Heart left ventricle (tissue), 16 donors: ENCODE data around the gene KCNN3. TPM values are rescaled to one million over a fixed set of nuclear protein-coding genes. Genes with fewer than 3 reads are reported as not detected.

Source experiments
- ATAC-seq, 4 donors: fragments of 200-7000 bp; cut with Tn5 transposase; one replicate each; pipeline ENCODE4 v1.9.1; 2020 to 2022; ENCODE audit warnings: moderate library complexity in 4 of 4, mild to moderate bottlenecking in 3 of 4, moderate number of reproducible peaks in 1 of 4
- DNase-seq, 5 donors: peaks; one replicate each; pipeline ENCODE4 v3.0.0-alpha.2; 2020
- H3K27ac ChIP-seq, 12 donors: fragments of 200-600 bp; sonication (generic) in 4 of 12; one replicate each; pipeline versions ENCODE4 v1.5.0 to v1.8.0; 2016 to 2022; ENCODE audit warnings: mild to moderate bottlenecking in 2 of 12
- H3K27me3 ChIP-seq, 9 donors: fragments of 200-600 bp; sonication (generic) in 2 of 9; one replicate each; pipeline versions ENCODE4 v1.5.1 to v1.8.0; 2016 to 2022; ENCODE audit warnings: mild to moderate bottlenecking in 3 of 9
- H3K36me3 ChIP-seq, 9 donors: fragments of 200-600 bp; sonication (generic) in 2 of 9; one replicate each; pipeline versions ENCODE4 v1.5.0 to v1.8.0; 2018 to 2022; ENCODE audit warnings: mild to moderate bottlenecking in 2 of 9
- H3K4me1 ChIP-seq, 12 donors: fragments of 200-600 bp; sonication (generic) in 4 of 12; one replicate each; pipeline versions ENCODE4 v1.5.0 to v1.8.0; 2016 to 2022; ENCODE audit warnings: mild to moderate bottlenecking in 3 of 12
- H3K4me3 ChIP-seq, 12 donors: fragments of 200-600 bp; sonication (generic) in 4 of 12; one replicate each; pipeline versions ENCODE4 v1.5.0 to v1.8.0; 2017 to 2022; ENCODE audit warnings: mild to moderate bottlenecking in 9 of 12, moderate library complexity in 4 of 12
- H3K9me3 ChIP-seq, 12 donors: fragments of 200-600 bp; sonication (generic) in 4 of 12; one replicate each; pipeline versions ENCODE4 v1.5.0 to v1.8.0; 2016 to 2022; ENCODE audit warnings: mild to moderate bottlenecking in 1 of 12
- POLR2A ChIP-seq, 2 donors: fragments of 450-650 bp; IDR thresholded peaks; one replicate each; pipeline ENCODE4 v1.6.1; 2017; ENCODE audit warnings: antibody characterized with exemption in 2 of 2, mild to moderate bottlenecking in 2 of 2, moderate library complexity in 2 of 2
- WGBS, 4 donors: extraction: QIAGEN DNeasy Blood & Tissue Kit in 2 of 4; methylation state at CpG; one replicate each; pipeline versions ENCODE4 v1.1.5 to v1.1.7; 2013 to 2018; 5-methylcytosine and 5-hydroxymethylcytosine counted together
- intact Hi-C, 10 donors: fragments of 100-400 bp; cut with DNase I; formaldehyde crosslinking; loops; one replicate each; pipeline versions ENCODE4 v1.11.1 to v1.14.2; 2022
- polyA plus RNA-seq, 2 donors: library from polyadenylated mRNA; stranded (reverse); fragments of 200-250 nt; gene quantifications; one replicate each; pipeline ENCODE4 v1.2.3, GENCODE V29; 2013
- total RNA-seq, 9 donors: library from RNA; depleted of rRNA in 2 of 9; stranded (reverse); fragments of >200 nt in 2 of 9; fragmentation: NEBNext Ultra II Directional in 3 of 9; extraction: Animal tissue kit (Norgen Biotek cat#: 25700) in 3 of 9; gene quantifications; one replicate each; pipeline versions ENCODE4 v1.1.0 to v1.2.4, GENCODE V29; 2016 to 2023
- TF ChIP-seq, protein P1 (sequence below), 12 donors: fragments of 200-600 bp; sonication (generic) in 4 of 12; IDR thresholded peaks; one replicate each; pipeline versions ENCODE4 v1.5.0 to v1.8.0; 2018 to 2022; ENCODE audit warnings: antibody characterized with exemption in 12 of 12, mild to moderate bottlenecking in 5 of 12
- donor health status: ischemic (EF 13 %, LVEDD 7.1; RV severe dilation, severe dysfunction).
- donor health status: healthy with polysubstance abuse.
- donor health status: DM: no; HTN: yes; CAD: no.
- donor health status: DM: no; HTN: no; CAD: no.
- donor health status: ischemic (EF 25% LVEDD 6.9; RV normal size, moderate dysfunction).
- donor health status: ischemic (EF 25% LVEDD 5.7; RV mildly dilated, moderate dysfunction).
- donor health status: healthy.
- donor health status: DM: yes; HTN: yes; CAD: no.
- donor health status: ischemic (EF 35%, LVEDD 5.7; RV mildly dilated, moderate dysfunction).
- donor health status: nonischemic (EF 11% LVEDD 7.7; RV severe dilation, severe dysfunction).
- donor health status: DM: yes; HTN: yes; CAD: no.
- donor health status: PGD.
- donor health status: ischemic (EF 29% LVEDD 5.4; RV normal size, mild dysfunction).
- donor health status: nonischemic (EF 23%, LVEDD 6.1; RV moderate dilation, normal function).

The KCNN3 gene
- total and polyA plus RNA-seq, 11 donors = 0.42 to 4.6 (median 2.2) TPM

DNA sequence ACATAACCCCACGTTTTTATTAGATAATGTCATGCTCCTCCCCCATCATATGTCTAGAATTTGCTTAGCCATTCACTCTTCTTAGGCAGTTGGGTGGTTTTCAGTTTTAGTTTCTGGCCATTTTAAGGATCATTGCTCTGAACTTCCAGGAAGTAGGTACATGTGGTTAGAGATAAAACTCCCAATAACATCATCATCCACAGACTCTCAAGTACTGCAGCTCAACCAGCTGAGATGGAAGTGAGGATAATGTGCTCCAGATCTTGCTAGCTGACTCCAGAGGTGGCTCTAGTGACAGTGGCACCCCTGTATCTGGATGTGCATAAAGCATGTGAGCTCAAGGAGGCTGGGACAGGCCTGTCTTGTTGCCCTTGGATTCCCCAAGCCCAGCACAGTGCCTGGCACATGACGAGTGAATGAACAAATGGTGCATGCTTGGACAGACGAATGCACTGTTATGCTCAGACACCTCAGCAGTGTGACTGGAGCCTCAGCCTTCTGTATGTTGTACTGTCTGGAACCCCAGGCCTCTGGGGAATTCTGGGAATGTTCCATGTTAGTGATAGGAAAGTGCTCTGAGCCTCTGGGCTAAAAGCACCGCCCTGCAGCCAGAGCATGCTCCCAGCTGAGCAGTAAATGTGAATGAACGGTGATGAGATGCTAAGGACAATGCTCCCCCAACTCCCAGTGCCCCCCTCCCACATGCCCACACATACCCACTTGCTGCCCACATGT is 16.4 kb upstream of the KCNN3 start:
- Histone ChIP-seq H3K9me3 (no peaks in the 10 kb centered on the region), H3K4me3 (no peak overlapping the region), H3K4me1 (peaks cover 0 to 16% (median 5%) of the 10 kb centered on the region in 12 donors), H3K27me3 (no peaks in the 10 kb centered on the region), H3K27ac (no peak overlapping the region), H3K36me3 (no peaks in the 10 kb centered on the region)
- DNase-seq = no peak
- TF ChIP-seq POLR2A (IDR thresholded peaks at IDR 0.05) = no peak
- TF ChIP-seq, protein P1, sequence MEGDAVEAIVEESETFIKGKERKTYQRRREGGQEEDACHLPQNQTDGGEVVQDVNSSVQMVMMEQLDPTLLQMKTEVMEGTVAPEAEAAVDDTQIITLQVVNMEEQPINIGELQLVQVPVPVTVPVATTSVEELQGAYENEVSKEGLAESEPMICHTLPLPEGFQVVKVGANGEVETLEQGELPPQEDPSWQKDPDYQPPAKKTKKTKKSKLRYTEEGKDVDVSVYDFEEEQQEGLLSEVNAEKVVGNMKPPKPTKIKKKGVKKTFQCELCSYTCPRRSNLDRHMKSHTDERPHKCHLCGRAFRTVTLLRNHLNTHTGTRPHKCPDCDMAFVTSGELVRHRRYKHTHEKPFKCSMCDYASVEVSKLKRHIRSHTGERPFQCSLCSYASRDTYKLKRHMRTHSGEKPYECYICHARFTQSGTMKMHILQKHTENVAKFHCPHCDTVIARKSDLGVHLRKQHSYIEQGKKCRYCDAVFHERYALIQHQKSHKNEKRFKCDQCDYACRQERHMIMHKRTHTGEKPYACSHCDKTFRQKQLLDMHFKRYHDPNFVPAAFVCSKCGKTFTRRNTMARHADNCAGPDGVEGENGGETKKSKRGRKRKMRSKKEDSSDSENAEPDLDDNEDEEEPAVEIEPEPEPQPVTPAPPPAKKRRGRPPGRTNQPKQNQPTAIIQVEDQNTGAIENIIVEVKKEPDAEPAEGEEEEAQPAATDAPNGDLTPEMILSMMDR (IDR thresholded peaks at IDR 0.05) = no peak
- ATAC-seq = no peak
- WGBS, 4 donors = 53 to 63% (median 57%) methylated on average over 4 to 5 of the region's 5 CpGs
- intact Hi-C loops = loop anchor here in 1 of 10 donors (10.0 kb wide), 1 partner anchor 48 kb away; the partner anchor contains the start of gene PMVK

DNA sequence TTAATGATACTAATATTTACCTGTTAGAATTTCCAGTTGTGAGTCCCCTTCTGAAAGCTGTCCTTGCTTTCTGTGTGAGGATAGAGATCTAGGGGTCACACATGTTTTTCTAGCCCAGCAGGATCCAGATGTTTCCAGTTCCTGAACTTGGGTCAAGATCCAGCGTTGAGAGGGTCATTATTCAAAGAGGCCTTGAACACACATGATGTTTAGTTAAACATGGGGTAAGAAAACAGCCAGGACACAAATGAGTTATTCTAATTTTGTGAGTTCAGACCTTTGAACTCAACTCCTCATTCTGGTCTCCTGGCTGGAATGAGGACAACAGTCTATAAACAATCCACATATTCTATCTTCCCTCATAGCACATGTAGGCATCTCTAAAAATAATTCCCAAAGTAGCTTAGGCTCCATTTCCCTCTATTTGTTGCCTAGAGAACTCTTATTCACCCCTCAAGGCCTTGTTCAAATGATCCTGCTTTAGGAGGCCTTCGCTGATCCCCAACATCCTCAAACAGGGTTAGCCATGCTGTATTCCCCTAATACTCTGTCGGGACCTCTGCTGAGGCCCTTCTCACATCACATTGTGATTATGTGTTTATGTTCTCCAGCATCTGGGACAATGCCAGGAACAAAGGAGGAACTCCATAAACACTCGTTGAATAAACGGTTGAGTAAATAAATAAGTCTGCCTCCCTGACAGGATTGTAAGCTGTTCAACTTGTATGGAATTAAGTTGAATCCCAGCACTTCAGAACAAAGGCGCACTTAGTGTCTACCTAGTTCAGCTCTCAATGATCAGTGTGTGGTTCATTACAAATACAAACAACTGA is 15.0 kb upstream of the KCNN3 start:
- ATAC-seq = peak in 1 of 4 donors; percentile 39

DNA sequence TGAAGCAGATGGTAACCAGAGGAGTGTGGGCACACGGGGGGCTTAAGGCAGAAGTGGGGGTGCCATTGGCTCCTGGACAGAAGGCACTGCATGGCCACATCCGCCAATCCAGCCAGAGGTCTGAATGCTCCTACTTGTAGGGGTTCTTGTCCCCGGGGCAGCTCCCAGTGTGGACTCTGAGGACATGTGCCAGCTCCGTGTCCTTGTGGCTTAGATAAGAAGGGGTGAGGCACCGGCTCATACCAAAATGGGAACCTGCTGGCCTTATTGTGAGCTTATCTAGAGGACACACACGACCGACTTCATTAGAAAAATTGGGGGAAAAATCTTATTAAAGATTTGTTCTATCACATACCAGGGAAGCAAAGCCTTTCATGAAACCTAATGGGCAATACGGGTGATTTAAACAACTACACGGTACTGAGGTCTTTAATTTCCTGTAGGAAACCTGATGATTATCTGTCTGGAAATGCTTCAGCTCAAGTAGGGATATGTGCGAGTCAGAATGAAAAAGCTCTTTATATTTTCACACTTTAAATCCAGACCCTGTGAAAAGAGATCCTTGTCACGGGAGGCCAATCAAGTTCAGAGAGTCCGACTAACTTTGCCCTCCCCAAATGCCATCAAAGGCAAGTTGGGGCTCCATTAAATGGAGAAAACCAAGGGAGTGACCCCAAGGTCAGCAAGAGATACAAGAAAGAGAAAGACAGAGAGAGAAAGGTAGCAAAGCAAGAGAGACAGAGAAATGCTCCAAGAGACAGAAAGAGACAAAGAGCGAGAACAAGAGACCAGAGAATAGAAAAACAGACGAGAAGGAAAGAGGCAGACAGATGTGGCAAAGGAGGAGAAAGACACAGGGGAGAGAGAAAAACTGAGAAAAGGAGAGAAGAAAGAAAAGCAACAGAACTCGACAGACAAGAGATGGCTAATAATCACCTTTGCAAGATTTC is 14.1 kb upstream of the KCNN3 start:
- no peak for TF ChIP-seq POLR2A (IDR thresholded peaks at IDR 0.05)
- TF ChIP-seq, protein P1 (IDR thresholded peaks at IDR 0.05) = no peak
- Histone ChIP-seq H3K9me3 (no peaks in the 10 kb centered on the region), H3K4me1 (peaks cover 0 to 16% (median 5%) of the 10 kb centered on the region in 12 donors), H3K4me3 (no peak overlapping the region), H3K27me3 (no peaks in the 10 kb centered on the region), H3K36me3 (no peaks in the 10 kb centered on the region), H3K27ac (peak overlapping the region in 2 of 12 donors; percentile 0 to 9)
- intact Hi-C loops = loop anchor here in 3 of 10 donors (5.0 to 10.0 kb wide), 4 partner anchors 51 to 402 kb away; partner anchors contain the start of genes PMVK (in 1 of the 3) and UBE2Q1 (in 1 of the 3)
- DNase-seq (peak in 3 of 5 donors; percentile 46 to 56 (median 49)), ATAC-seq (peak in 3 of 4 donors; percentile 56 to 71 (median 67))
- WGBS, 4 donors = 48 to 63% (median 53%) methylated on average over 15 of the region's 15 CpGs

More for the DNA sequence above, 15.0 kb upstream of the KCNN3 start:
- TF ChIP-seq, protein P1 (IDR thresholded peaks at IDR 0.05) = no peak
- no peak for TF ChIP-seq POLR2A (IDR thresholded peaks at IDR 0.05)
- intact Hi-C loops = loop anchor here in 3 of 10 donors (5.0 to 10.0 kb wide), 4 partner anchors 50 to 403 kb away; partner anchors contain the start of genes PMVK (in 1 of the 3) and UBE2Q1 (in 1 of the 3)
- no peak overlapping the region for H3K4me3 ChIP-seq
- DNase-seq = no peak
- peaks cover 0 to 16% (median 5%) of the 10 kb centered on the region in 12 donors for H3K4me1 ChIP-seq
- no peaks in the 10 kb centered on the region for H3K36me3 ChIP-seq
- 58 to 67% (median 61%) methylated on average over 6 of the region's 6 CpGs for WGBS, 4 donors
- H3K27ac ChIP-seq = peak overlapping the region in 1 of 12 donors; percentile 0
- H3K9me3 ChIP-seq = no peaks in the 10 kb centered on the region
- H3K27me3 ChIP-seq = no peaks in the 10 kb centered on the region
